Ascending aorta (tissue), 2 donors: ENCODE results near the gene SNX33. TPM values are rescaled to one million over a fixed set of nuclear protein-coding genes. Genes with fewer than 3 reads are reported as not detected.
"Not testable (repeated sequence)": the region's sequence is repeated elsewhere in the genome, so short reads cannot be mapped to it uniquely, and the experiment has no call there.

ENCODE experiments used
- DNase-seq, 2 donors: peaks; one replicate each; pipeline ENCODE4 v3.0.0-alpha.2; 2019; ENCODE audit warnings: low spot score in 2 of 2
- H3K27ac ChIP-seq, 2 donors: fragments of 200-600 bp; sonication (generic); one replicate each; pipeline ENCODE4 v1.5.1; 2016 to 2017; ENCODE audit warnings: mild to moderate bottlenecking in 1 of 2
- H3K27me3 ChIP-seq: fragments of 200-600 bp; sonication (generic); one replicate; pipeline ENCODE4 v1.5.1; 2017
- H3K36me3 ChIP-seq, 2 donors: fragments of 200-600 bp; sonication (generic); one replicate each; pipeline ENCODE4 v1.5.1; 2016
- H3K4me1 ChIP-seq, 2 donors: fragments of 200-600 bp; sonication (generic); one replicate each; pipeline ENCODE4 v1.5.1; 2016 to 2017; ENCODE audit warnings: mild to moderate bottlenecking in 1 of 2
- H3K4me3 ChIP-seq, 2 donors: fragments of 200-600 bp; sonication (generic); one replicate each; pipeline ENCODE4 v1.5.1; 2016 to 2017; ENCODE audit warnings: mild to moderate bottlenecking in 1 of 2
- H3K9me3 ChIP-seq, 2 donors: fragments of 200-600 bp; sonication (generic); one replicate each; pipeline ENCODE4 v1.5.1; 2016
- intact Hi-C: fragments of 100-400 bp; cut with DNase I; formaldehyde crosslinking; loops from one replicate; pipeline ENCODE4 v1.15.1; 2023
- total RNA-seq: library from RNA; depleted of rRNA; stranded (reverse); fragments of >200 nt; gene quantifications from one replicate; pipeline ENCODE4 v1.1.0, GENCODE V29; 2016
- TF ChIP-seq, protein P1 (sequence below), 3 experiments: fragments of 200-600 bp in 2 of 3; fragments of 450-650 bp in 1 of 3; sonication (generic) in 2 of 3; IDR thresholded peaks; one replicate each; pipeline ENCODE4 v1.5.1; 2016 to 2019; ENCODE audit warnings: antibody characterized with exemption in 3 of 3, mild to moderate bottlenecking in 1 of 3, moderate library complexity in 1 of 3

Gene SNX33
- total RNA-seq, 1 donor from 2014 or later = 53.5 TPM

DNA sequence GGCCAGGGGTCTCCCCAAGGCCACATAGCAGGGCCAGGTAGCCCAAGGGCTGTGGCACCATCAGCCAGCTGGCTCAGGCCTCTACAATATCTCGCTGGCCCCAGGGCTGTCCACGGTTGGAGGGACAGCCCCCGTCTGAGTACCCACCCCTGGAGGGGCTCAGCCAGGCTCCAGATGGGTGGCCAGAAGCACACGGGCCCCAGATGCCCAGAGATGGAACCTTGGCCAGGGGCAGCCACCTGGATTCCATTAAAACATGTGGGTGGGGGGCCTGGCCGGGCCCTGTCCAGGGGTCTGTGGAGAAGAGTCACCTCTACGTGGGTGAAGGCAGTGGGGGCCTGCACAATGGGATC lies 56.5 kb downstream of the SNX33 start:
- H3K27ac ChIP-seq = peak overlapping the region; percentile 91 to 94
- DNase-seq = no peak
- intact Hi-C loops = no loop called here

DNA sequence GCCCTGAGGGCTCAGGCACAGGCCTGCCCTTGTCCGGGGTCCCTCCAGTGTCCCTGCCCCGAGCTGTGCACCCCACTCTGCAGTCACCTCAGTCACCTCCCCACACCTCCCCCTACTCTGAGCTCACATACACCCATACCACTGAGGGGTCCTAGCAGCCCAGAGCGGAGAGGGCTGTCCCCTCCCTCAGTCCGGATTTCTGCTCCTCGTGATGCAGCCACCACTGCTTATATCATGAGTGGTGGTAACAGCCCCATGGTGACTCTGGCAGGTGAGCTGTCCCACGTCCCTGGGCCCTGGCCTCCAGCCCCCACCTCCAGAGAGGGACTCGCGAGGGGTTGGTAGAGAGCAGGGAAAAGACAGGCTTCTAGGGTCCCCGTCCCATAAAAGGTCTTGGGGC lies 56.9 kb downstream of the SNX33 start:
- intact Hi-C loops = no loop called here
- Histone ChIP-seq H3K36me3 (peaks cover 9 to 24% of the 10 kb centered on the region in 2 donors), H3K27me3 (no peaks in the 10 kb centered on the region), H3K9me3 (no peaks in the 10 kb centered on the region), H3K4me3 (peak overlapping the region; percentile 0 to 27), H3K27ac (peak overlapping the region; percentile 91 to 94), H3K4me1 (peaks cover 56 to 77% of the 10 kb centered on the region in 2 donors)
- DNase-seq = no peak
- TF ChIP-seq, protein P1, sequence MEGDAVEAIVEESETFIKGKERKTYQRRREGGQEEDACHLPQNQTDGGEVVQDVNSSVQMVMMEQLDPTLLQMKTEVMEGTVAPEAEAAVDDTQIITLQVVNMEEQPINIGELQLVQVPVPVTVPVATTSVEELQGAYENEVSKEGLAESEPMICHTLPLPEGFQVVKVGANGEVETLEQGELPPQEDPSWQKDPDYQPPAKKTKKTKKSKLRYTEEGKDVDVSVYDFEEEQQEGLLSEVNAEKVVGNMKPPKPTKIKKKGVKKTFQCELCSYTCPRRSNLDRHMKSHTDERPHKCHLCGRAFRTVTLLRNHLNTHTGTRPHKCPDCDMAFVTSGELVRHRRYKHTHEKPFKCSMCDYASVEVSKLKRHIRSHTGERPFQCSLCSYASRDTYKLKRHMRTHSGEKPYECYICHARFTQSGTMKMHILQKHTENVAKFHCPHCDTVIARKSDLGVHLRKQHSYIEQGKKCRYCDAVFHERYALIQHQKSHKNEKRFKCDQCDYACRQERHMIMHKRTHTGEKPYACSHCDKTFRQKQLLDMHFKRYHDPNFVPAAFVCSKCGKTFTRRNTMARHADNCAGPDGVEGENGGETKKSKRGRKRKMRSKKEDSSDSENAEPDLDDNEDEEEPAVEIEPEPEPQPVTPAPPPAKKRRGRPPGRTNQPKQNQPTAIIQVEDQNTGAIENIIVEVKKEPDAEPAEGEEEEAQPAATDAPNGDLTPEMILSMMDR (IDR thresholded peaks at IDR 0.05) = no peak

More for the DNA sequence above, 56.5 kb downstream of the SNX33 start:
- H3K4me3 ChIP-seq = peak overlapping the region; percentile 0 to 27
- H3K36me3 ChIP-seq = peaks cover 9 to 24% of the 10 kb centered on the region in 2 donors
- no peaks in the 10 kb centered on the region for H3K27me3 ChIP-seq
- H3K9me3 ChIP-seq = no peaks in the 10 kb centered on the region
- TF ChIP-seq, protein P1 (IDR thresholded peaks at IDR 0.05) = no peak
- H3K4me1 ChIP-seq = peaks cover 60 to 79% of the 10 kb centered on the region in 2 donors

DNA sequence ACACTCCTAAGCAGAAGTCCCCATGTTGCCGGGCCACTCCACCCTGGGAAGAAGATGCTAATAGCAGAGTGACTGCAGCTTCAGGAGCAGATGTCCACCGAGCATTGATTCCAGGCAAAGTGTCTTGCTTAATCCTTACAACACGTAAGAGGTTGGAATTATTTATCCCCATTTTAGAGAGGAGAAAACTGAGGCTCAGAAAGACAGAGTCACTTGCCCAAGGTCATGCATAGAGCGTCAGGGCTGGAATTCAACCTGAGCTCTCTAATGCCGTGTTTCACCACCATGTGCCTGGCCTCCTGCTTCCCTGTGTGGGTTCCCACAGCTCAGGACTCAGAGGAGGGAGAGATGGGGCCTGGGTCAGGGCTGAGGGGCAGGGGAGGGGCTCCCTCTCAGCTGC lies 57.7 kb downstream of the SNX33 start:
- Histone ChIP-seq H3K4me1 (peaks cover 52 to 69% of the 10 kb centered on the region in 2 donors), H3K27ac (peak overlapping the region; percentile 91 to 94), H3K4me3 (peak overlapping the region in 1 of 2 donors; percentile 27), H3K36me3 (peaks cover 9 to 24% of the 10 kb centered on the region in 2 donors)
- DNase-seq, H3K27me3 ChIP-seq, intact Hi-C loops, H3K9me3 ChIP-seq: not testable (repeated sequence)

DNA sequence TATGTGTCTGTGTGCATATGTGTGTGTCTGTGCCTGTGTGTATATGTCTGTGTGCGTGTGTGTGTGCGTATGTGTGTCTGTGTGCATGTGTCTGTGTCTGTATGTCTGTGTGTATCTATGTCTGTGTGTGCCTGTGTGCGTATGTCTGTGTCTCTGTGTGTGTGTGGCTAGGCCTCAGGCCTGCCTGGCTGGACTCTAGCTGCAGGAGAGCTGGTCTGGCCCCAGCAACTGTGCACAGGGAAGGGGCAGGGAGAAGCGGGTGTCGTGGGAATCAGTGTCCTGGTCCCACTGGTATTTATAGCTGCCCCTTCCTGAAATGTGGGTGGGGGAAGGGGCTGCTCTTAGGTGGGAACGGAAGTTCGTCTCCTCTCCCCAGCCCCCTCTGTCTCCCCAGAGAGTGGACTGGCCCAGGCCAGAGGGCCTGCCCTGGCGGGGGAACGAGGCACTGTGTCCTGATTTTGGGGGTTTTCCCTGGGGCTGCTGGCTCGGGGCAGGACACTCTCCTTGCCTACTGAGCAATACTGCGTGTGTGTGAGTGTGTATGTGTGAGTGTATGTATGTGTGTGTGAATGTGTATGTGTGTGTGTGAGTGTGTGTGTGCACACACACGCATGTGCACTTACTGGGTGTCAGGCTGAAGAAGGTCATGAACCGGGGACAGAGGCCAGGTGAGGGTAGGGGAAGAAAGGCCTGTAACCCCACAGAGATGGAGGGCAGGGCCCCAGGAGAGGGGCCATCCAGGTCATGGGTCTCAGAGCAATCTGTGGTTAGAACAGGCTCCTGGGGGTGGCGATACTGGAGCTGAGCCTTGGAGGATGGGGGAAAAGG lies 58.4 kb downstream of the SNX33 start:
- TF ChIP-seq, protein P1 (IDR thresholded peaks at IDR 0.05) = no peak
- no peaks in the 10 kb centered on the region for H3K27me3 ChIP-seq

DNA sequence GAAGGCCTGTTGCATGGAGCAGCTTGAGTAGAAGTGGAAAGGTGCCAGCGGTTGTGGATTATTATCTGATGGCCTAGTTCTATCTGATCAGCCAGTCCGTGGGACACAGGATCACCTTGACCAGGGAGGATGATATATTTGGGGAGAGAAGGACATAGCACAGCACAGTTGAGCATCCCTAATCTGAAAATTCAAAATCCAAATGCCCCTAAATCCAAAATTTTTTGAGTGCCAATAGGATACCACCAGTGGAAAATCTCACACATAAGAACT lies 58.9 kb downstream of the SNX33 start:
- Histone ChIP-seq H3K9me3 (no peaks in the 10 kb centered on the region), H3K4me1 (peaks cover 44 to 57% of the 10 kb centered on the region in 2 donors), H3K36me3 (peaks cover 9 to 19% of the 10 kb centered on the region in 2 donors), H3K27me3 (no peaks in the 10 kb centered on the region), H3K27ac (peak overlapping the region; percentile 91 to 94), H3K4me3 (peak overlapping the region in 1 of 2 donors; percentile 27)
- no peak for DNase-seq
- TF ChIP-seq, protein P1 (IDR thresholded peaks at IDR 0.05) = no peak
- intact Hi-C loops = no loop called here

More for the DNA sequence above, 58.4 kb downstream of the SNX33 start:
- Histone ChIP-seq H3K4me3 (peak overlapping the region; percentile 0 to 27), H3K36me3 (peaks cover 9 to 19% of the 10 kb centered on the region in 2 donors), H3K4me1 (peaks cover 50 to 63% of the 10 kb centered on the region in 2 donors), H3K9me3 (no peaks in the 10 kb centered on the region), H3K27ac (peak overlapping the region; percentile 91 to 94)
- intact Hi-C loops = no loop called here
- no peak for DNase-seq

DNA sequence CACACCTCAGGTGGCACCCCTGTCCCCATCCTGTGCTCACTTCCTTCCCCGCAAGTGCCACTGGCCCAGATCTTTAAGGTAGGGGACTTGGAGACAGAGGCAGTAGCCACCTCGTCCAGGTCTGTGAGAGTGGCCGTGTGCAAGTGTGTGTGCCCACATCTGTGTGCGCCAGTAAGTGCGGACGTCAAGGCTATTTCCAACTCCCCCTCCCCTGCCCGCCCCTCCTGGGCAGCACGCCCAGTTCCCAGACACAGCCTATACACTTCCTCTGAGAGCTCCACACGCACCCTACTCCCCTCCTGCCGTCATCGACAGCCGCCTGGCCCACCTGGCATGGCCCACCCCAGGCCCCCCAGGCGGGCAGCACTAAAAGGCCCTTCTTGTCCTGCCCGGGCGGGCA lies 61.7 kb downstream of the SNX33 start:
- peaks cover 9 to 15% of the 10 kb centered on the region in 2 donors for H3K36me3 ChIP-seq
- H3K9me3 ChIP-seq, H3K27me3 ChIP-seq, intact Hi-C loops: not testable (repeated sequence)
- peaks cover 39 to 54% of the 10 kb centered on the region in 2 donors for H3K4me1 ChIP-seq
- peak overlapping the region; percentile 94 to 95 for H3K27ac ChIP-seq
- peak; percentile 71 to 91 for DNase-seq
- peak overlapping the region; percentile 41 to 57 for H3K4me3 ChIP-seq

DNA sequence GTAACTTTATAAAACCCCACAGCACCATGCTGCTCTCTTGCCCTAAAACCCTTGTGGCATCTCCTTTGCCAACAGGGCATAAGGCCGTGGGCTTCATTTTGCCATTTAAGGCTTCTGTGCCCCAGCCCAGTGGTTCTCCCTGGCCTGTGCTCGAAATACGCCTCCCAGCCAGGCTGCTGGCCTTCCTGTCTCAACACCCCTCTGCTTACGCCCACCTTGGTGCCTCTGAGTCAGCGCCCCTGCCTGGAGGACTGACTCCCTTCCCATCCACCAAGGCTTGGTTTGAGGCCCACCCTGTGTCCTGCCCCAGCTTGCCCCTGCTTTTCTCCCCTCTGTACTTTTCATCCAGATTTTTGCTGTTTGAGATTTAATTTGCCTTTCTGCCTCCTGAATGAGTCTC lies 63.2 kb downstream of the SNX33 start:
- H3K9me3 ChIP-seq, DNase-seq, intact Hi-C loops, H3K27me3 ChIP-seq: not testable (repeated sequence)
- peak overlapping the region; percentile 94 to 95 for H3K27ac ChIP-seq
- peak overlapping the region; percentile 48 to 57 for H3K4me3 ChIP-seq
- peaks cover 8 to 11% of the 10 kb centered on the region in 2 donors for H3K36me3 ChIP-seq
- peaks cover 34 to 43% of the 10 kb centered on the region in 2 donors for H3K4me1 ChIP-seq

DNA sequence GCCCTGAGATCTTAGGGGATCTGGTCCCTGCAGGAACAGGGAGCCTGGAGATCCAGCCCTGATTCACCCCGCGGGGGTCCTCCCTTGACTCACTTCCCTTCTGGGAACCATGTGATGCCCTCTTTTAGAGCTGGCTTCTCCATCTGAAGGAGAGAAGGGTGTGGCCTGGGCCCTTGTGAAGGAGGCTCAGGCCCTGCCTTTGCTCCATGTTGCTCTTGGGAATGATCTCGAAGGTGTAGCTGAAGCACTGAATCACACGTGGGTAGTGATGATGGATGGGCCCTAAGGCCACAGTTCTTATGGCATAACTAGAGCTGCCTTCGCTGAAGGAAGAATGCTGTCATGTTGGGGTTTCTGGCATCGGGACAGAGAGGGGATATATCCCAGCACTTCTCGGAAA lies 63.8 kb downstream of the SNX33 start:
- peak overlapping the region; percentile 95 to 96 for H3K27ac ChIP-seq
- H3K27me3 ChIP-seq, intact Hi-C loops, H3K9me3 ChIP-seq, H3K36me3 ChIP-seq: not testable (repeated sequence)
- peaks cover 28 to 37% of the 10 kb centered on the region in 2 donors for H3K4me1 ChIP-seq
- DNase-seq = peak in 1 of 2 donors; percentile 44
- peak overlapping the region; percentile 65 to 83 for H3K4me3 ChIP-seq
